ENCODE results near the gene PEAK1. TPM values are rescaled to one million over a fixed set of nuclear protein-coding genes. Genes with fewer than 3 reads are reported as not detected.

PEAK1 gene
- total RNA-seq, 1 experiment from 2014 or later = 36.7 TPM

DNA sequence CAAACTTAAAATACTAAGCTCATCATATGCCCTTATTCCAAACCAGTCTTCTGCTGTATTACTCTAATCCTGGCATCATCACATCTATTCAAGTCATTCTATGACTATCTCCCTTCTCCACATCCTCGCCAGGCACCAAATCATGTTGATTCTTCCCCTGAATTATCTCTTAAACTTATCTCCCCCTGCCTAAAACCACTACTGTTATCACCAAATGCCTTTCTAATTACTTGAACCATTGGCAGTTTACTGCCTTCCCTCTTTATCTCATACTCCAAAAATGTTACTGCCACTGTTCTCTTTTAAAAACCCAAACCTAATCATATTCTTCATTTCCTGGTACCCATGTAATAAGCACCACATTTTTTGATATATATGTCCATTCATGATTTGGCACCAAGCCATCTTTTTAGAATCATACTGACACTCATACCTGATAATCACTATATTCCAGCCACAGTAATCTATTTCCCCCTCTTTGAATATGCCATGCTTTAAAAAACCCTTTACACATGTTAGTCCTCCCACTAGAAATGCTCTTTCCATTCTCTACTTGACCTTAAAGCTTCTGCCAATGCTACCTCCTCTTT, 126.8 kb downstream of the PEAK1 start:
- TF ChIP-seq EZH2 (IDR thresholded peaks at IDR 0.05; ENCODE audit: borderline replicate concordance, low read depth, low read length, poor library complexity, severe bottlenecking) = no peak
- TF ChIP-seq, protein P1, sequence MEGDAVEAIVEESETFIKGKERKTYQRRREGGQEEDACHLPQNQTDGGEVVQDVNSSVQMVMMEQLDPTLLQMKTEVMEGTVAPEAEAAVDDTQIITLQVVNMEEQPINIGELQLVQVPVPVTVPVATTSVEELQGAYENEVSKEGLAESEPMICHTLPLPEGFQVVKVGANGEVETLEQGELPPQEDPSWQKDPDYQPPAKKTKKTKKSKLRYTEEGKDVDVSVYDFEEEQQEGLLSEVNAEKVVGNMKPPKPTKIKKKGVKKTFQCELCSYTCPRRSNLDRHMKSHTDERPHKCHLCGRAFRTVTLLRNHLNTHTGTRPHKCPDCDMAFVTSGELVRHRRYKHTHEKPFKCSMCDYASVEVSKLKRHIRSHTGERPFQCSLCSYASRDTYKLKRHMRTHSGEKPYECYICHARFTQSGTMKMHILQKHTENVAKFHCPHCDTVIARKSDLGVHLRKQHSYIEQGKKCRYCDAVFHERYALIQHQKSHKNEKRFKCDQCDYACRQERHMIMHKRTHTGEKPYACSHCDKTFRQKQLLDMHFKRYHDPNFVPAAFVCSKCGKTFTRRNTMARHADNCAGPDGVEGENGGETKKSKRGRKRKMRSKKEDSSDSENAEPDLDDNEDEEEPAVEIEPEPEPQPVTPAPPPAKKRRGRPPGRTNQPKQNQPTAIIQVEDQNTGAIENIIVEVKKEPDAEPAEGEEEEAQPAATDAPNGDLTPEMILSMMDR (conservative IDR thresholded peaks at IDR 0.05; ENCODE audit: low read depth, low read length) = no peak
- Histone ChIP-seq H3K27ac (ENCODE audit: low read depth, low read length, poor library complexity, severe bottlenecking) (no peak overlapping the region), H3K4me3 (ENCODE audit: low read depth, low read length, poor library complexity, severe bottlenecking) (no peak overlapping the region), H3K9me3 (ENCODE audit: low read depth, low read length, poor library complexity, severe bottlenecking) (no peaks in the 10 kb centered on the region), H3K27me3 (replicated peaks; ENCODE audit: insufficient read depth, low read depth, low read length, poor library complexity) (no peaks in the 10 kb centered on the region), H3K36me3 (ENCODE audit: insufficient read depth, low read length, poor library complexity, severe bottlenecking) (no peaks in the 10 kb centered on the region), H3K4me1 (ENCODE audit: insufficient read depth, low read length, poor library complexity, severe bottlenecking) (no peaks in the 10 kb centered on the region)
- intact Hi-C loops (cut with micrococcal nuclease; ENCODE audit: unreplicated experiment) = no loop called here
- ChIA-PET POLR2A (ENCODE audit: low non-redundant PET) (no interaction called here), CTCF (no interaction called here)
- no peak for DNase-seq (ENCODE audit: low spot score)
- BruUV-seq (replicated peaks) = no TSS peak

DNA sequence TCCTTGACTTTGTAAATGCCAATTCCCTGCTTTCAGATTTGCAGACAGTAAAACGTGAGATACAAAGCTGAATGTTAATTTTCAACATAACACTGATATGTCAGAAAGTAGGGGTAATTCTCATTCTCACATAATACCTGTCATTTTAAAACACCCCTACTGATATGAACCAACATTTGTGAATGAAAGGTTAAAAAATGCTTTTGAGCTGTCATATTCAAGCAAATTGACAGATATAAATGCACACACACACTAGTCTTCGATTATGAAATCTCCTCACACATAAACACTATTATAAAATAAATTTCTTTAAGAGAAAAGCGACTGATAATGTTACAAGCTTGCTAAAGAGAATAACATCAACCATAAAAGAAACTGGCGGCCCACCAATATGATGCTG, 128.8 kb downstream of the PEAK1 start:
- TF ChIP-seq EZH2 (IDR thresholded peaks at IDR 0.05; ENCODE audit: borderline replicate concordance, low read depth, low read length, poor library complexity, severe bottlenecking) = no peak
- TF ChIP-seq, protein P1 (conservative IDR thresholded peaks at IDR 0.05; ENCODE audit: low read depth, low read length) = no peak
- ChIA-PET POLR2A (ENCODE audit: low non-redundant PET) (no interaction called here), CTCF (no interaction called here)
- Histone ChIP-seq H3K4me1 (ENCODE audit: insufficient read depth, low read length, poor library complexity, severe bottlenecking) (no peaks in the 10 kb centered on the region), H3K27ac (ENCODE audit: low read depth, low read length, poor library complexity, severe bottlenecking) (no peak overlapping the region), H3K9me3 (ENCODE audit: low read depth, low read length, poor library complexity, severe bottlenecking) (no peaks in the 10 kb centered on the region), H3K36me3 (ENCODE audit: insufficient read depth, low read length, poor library complexity, severe bottlenecking) (no peaks in the 10 kb centered on the region), H3K4me3 (ENCODE audit: low read depth, low read length, poor library complexity, severe bottlenecking) (no peak overlapping the region), H3K27me3 (replicated peaks; ENCODE audit: insufficient read depth, low read depth, low read length, poor library complexity) (no peaks in the 10 kb centered on the region)
- no peak for DNase-seq (ENCODE audit: low spot score)
- BruUV-seq (replicated peaks) = no TSS peak
- intact Hi-C loops (cut with micrococcal nuclease; ENCODE audit: unreplicated experiment) = no loop called here

DNA sequence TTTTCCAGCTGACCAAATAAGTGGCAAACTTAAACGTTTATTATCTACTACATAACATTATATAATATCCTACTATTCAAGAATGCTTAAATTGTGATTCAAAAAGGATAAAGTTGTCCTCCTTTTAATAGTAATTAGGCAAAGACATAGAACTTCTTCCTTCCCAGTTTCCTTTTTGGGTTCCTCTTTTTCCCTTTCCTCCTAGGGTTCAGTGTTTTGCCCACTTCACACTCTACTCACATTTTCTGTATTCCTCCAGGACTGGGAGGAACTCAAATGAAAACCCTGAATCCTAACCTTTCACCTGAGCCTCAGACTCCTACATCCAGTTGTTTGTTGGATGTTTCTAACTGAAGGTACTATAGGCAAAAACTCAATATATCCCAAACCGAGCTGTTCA, 132.5 kb downstream of the PEAK1 start:
- intact Hi-C loops (cut with micrococcal nuclease; ENCODE audit: unreplicated experiment) = no loop called here

More for the DNA sequence above, 132.5 kb downstream of the PEAK1 start:
- no peaks in the 10 kb centered on the region for H3K9me3 ChIP-seq (ENCODE audit: low read depth, low read length, poor library complexity, severe bottlenecking)
- TF ChIP-seq EZH2 (IDR thresholded peaks at IDR 0.05; ENCODE audit: borderline replicate concordance, low read depth, low read length, poor library complexity, severe bottlenecking) = no peak
- TF ChIP-seq, protein P1 (conservative IDR thresholded peaks at IDR 0.05; ENCODE audit: low read depth, low read length) = no peak
- DNase-seq (ENCODE audit: low spot score) = no peak
- BruUV-seq (replicated peaks) = no TSS peak
- no peaks in the 10 kb centered on the region for H3K36me3 ChIP-seq (ENCODE audit: insufficient read depth, low read length, poor library complexity, severe bottlenecking)
- no peak overlapping the region for H3K27ac ChIP-seq (ENCODE audit: low read depth, low read length, poor library complexity, severe bottlenecking)
- no peaks in the 10 kb centered on the region for H3K27me3 ChIP-seq (replicated peaks; ENCODE audit: insufficient read depth, low read depth, low read length, poor library complexity)
- peaks cover 7% of the 10 kb centered on the region for H3K4me1 ChIP-seq (ENCODE audit: insufficient read depth, low read length, poor library complexity, severe bottlenecking)
- H3K4me3 ChIP-seq (ENCODE audit: low read depth, low read length, poor library complexity, severe bottlenecking) = no peak overlapping the region
- POLR2A ChIA-PET (ENCODE audit: low non-redundant PET) = no interaction called here
- CTCF ChIA-PET = no interaction called here
